Muscle of arm (tissue), 12 donors: Measurements from ENCODE around the gene TNFRSF17. TPM values are rescaled to one million over a fixed set of nuclear protein-coding genes. Genes with fewer than 3 reads are reported as not detected.
"Not testable (repeated sequence)": the region's sequence is repeated elsewhere in the genome, so short reads cannot be mapped to it uniquely, and the experiment has no call there.

Source experiments
- DNase-seq: peaks from one replicate; pipeline ENCODE4 v3.0.0-alpha.2; 2013
- polyA plus RNA-seq, 12 donors: library from polyadenylated mRNA; unstranded; fragments of 120-200 nt; gene quantifications; one replicate each; pipeline ENCODE4 v1.2.1, GENCODE V29; 2013; ENCODE audit not compliant: insufficient read length in 12 of 12

Gene TNFRSF17
- polyA plus RNA-seq, 12 donors = 0.27 to 0.32 TPM; not detected in 10

DNA sequence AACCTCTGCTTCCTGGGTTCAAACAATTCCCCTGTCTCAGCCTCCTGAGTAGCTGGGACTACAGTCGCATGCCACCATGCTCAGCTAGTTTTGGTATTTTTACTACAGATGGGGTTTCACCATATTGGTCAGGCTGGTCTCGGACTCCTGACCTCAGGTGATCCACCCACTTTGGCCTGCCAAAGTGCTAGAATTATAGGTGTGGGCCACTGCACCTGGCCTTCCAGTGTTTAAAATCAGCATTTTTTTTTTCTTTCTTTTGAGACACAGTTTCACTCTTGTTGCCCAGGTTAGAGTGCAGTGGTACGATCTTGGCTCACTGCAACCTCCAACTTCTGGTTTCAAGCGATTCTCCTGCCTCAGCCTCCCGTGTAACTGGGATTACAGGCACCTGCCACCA is 5.3 kb downstream of the TNFRSF17 start:
- DNase-seq = not testable (repeated sequence)

- no peak for DNase-seq
These were observed 7.1 kb downstream of the TNFRSF17 start for GRCh38 chr16:11972128-11972527.

GRCh38 chr16:11973070-11973469 is 8.1 kb downstream of the TNFRSF17 start:
- DNase-seq = no peak

DNA sequence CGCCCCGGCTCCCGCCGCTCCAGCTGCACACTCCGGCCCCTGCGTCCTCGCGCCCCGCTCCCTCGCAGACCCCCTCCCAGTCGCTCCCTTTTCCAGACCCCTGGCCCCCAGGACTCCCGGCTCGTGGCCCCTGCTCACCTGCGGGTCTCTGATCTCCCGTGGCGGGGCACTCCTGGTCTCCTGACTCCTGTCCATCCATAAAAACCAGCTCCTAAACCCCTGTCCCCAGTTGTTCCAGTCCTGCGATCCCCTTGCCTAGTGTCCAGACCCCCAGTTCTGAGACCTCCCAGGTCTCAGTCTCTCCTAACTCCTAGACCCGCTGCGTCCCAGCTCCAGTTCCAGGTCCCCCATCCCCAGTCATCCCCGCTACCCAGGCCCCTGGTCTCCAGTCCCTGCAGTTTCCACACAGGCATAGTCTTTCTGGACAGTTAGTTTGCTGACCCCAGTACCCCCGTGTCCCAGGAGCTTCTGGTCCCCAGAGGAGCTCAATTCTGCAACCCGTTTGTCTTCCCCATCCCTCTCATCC is 11.9 kb downstream of the TNFRSF17 start:
- no peak for DNase-seq

DNA sequence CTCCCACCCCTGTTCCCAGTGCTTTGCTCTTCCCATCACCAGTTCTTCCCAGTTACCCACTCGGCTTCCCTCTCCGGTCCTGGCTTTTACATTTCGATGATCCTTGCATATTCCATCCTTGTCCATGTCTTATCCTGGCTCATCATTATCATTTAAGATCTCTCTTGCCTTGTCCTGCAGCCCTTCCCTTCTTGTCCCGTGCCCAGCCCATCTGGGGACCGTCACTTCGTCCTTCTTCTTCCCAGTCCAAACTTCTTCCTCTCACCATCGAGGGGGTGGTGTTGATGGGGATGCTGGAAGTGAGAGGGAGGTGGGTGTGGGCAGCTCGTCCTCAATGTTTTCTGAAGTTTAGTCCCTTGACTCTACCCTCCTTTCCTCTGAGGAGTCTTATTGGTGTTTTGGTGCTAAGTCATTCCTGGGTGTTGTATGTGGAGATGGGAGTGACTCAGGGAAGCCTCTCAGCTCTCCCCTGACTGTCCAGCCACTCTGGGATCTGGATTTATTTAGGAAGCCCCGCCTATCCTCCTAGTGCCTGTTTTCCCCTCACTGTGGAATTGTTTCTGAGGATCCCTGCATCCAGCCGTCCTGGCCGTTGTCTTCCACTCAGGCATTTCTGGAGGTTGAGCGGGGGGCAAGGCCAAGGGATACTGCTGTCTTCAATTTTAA is 12.5 kb downstream of the TNFRSF17 start:
- DNase-seq = no peak

GRCh38 chr16:11978080-11978479 is 13.1 kb downstream of the TNFRSF17 start:
- no peak for DNase-seq

DNA sequence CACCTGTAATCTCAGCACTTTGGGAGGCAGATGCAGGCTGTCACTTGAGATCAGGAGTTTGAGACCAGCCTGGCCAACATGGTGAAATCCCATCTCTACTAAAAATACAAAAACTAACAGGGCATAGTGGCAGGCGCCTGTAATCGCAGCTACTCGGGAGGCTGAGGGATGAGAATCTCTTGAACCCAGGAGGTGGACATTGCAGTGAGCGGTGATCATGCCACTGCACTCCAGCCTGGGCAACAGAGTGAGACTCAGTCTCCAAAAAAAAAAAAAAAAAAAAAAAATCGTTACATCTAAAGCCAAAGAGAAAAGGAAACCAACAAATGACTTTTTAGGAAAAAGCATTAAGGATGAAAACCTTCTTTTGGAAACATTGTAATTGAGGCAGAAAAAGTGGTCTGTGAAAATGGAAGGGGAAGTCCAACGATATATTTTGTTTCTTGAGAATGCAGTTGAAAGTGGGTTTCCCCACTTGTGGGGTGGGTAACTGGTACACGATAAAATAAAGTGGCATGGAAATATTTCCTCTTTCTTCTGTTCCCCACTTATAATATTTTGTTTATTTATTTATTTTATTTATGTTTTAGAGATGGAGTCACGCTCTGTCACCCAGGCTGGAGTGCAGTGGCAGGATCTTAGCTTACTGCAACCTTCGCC is 14.1 kb downstream of the TNFRSF17 start:
- DNase-seq = no peak

- no peak for DNase-seq
These were observed 15.3 kb downstream of the TNFRSF17 start for GRCh38 chr16:11980136-11980844.

GRCh38 chr16:11985250-11985649 is 20.2 kb downstream of the TNFRSF17 start:
- no peak for DNase-seq

- no peak for DNase-seq
These were observed 21.6 kb downstream of the TNFRSF17 start for GRCh38 chr16:11986521-11987057.

GRCh38 chr16:11988258-11988978 is 23.4 kb downstream of the TNFRSF17 start:
- no peak for DNase-seq

GRCh38 chr16:11990702-11991390 is 25.8 kb downstream of the TNFRSF17 start:
- DNase-seq = no peak

- no peak for DNase-seq
These were observed 27.1 kb downstream of the TNFRSF17 start for GRCh38 chr16:11992008-11992584.

DNA sequence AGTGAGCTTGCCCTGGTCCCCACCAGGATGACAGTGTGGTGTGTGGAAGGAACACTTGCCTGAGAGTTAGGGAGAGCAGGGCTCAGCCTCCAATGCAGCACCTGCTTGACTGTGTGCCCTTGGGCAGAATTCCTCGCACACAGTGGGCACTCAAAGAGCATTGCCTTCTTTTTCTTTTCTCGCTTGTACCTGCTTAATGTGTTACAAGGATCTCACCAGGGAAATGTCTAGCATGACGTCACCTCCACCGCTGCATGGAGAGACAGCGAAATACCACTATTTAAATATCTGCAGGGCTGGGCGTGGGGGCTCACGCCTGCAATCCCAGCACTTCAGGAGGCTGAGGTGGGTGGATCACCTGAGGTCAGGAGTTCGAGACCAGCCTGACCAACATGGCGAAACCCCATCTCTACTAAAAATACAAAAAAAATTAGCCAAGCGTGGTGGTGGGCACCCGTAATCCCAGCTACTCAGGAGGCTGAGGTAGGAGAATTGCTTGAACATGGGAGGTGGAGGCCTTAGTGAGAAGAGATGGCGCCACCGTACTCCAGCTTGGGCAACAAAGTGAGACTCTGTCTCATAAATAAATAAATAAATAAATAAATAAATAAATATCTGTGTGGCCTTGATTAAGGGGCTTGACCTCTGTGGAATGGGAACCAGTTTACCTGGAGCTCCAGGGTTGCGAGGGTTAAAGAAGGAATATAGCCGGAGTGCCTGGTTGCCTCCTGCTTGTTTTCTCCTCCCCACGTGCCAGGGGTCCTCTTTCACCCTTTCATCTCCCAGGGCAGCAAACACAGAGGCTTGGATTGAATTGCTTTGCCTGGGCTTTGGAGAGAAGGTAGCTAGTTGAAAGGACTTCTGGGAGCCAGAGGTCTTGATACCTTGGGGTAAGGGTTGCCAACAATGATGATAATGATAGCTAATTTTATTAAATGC is 27.8 kb downstream of the TNFRSF17 start:
- no peak for DNase-seq

DNA sequence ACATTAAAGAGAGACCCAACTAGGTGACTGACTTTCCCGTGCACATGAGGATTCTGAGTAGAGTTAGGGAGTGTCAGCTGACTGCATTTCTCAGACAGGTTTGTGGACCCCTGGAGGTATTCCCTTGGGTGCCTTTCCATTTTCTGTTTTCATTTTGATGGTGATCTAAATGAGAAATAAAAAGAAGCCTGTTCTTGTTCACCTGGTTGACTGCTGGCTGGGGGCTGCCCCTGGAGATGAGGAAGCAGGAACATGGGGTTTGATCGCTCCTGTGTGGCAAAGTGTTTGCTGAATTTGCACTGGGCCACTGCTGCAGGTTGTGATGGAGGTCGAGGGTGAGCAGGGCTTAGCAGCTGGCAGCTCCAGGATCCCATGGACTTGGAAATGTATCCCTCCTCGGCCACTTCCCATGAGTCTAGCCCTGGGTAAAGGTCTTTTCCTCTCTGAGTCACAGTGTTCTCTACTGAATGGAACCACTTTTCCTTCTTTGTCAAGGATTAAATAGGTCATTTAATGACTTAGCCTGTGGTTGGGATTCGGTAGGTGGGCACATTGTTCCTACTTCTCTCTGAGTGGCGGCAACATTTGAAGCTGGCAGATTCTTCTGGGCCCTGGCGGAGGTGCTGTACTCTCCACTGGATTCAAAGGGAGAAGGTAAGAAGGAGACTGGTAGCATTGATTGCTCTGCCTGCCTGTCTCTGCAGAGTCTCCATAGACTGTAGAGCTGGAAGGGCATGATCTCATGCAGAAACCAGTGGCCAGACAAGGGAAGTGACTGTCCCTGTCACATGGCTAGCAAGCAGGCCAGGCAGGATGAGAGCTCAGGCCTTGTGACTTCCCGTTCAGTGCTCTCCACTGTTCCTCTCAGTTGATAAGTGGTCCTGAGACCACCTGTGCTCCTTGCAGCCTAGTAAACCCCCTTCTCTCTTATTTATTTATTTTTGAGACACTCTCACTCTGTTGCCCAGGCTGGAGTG is 29.4 kb downstream of the TNFRSF17 start:
- DNase-seq = no peak

- DNase-seq = no peak
These were observed 31.7 kb downstream of the TNFRSF17 start for GRCh38 chr16:11996433-11997330.

GRCh38 chr16:12000032-12000431 is 35.0 kb downstream of the TNFRSF17 start:
- DNase-seq = no peak
